ENCODE data around the gene SLC20A1.
"Not testable (repeated sequence)": the region's sequence is repeated elsewhere in the genome, so short reads cannot be mapped to it uniquely, and the experiment has no call there.

SLC20A1 gene

DNA sequence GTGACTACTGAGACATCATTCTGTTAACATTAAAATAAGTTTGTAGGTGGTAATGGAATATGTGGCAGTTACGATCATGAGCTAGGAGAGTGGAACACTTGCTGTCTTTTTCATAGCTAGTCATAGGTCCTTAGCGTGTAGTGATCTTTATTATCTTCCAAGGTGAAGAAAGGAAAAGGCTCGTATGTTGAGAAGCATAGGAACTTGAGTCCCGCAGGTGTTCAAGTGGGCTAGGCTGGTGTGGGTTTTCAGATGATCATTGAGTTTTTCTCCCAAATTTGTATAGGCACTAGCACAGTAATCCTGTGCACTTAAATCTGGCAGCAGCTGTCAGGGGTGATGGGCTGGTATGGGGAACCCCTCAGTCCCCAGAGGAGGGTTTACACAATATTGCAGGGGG is 10.9 kb downstream of the SLC20A1 start:
- no peak for DNase-seq

DNA sequence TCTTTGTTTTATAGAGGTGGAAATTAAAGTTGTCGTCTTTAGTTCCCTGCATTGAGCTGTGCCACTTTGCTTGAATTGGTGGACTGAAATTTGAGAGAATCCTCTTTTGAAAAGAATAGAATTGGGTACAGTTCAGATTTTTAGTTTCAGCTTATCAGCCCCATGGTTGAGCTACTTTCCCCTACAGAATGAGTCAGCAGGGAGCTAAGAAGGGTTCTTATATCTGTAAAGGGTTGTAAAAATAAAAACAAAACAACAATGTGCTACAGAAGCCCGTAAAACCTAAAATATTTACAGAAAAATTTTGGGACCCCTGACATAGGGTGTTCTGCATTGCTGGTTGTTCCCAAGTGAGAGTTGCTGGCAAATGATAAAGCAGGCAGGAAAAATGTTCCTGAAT is 12.6 kb downstream of the SLC20A1 start:
- no peak for DNase-seq

DNA sequence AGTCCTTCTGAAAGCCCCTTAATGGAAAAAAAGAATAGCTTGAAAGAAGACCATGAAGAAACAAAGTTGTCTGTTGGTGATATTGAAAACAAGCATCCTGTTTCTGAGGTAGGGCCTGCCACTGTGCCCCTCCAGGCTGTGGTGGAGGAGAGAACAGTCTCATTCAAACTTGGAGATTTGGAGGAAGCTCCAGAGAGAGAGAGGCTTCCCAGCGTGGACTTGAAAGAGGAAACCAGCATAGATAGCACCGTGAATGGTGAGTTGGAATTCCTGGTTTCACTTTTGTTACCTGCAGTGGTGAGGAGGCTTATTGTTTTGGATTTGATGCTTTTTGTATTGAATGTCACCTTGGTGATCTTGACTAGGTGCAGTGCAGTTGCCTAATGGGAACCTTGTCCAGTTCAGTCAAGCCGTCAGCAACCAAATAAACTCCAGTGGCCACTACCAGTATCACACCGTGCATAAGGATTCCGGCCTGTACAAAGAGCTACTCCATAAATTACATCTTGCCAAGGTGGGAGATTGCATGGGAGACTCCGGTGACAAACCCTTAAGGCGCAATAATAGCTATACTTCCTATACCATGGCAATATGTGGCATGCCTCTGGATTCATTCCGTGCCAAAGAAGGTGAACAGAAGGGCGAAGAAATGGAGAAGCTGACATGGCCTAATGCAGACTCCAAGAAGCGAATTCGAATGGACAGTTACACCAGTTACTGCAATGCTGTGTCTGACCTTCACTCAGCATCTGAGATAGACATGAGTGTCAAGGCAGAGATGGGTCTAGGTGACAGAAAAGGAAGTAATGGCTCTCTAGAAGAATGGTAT is 13.3 kb downstream of the SLC20A1 start:
- DNase-seq = no peak

DNA sequence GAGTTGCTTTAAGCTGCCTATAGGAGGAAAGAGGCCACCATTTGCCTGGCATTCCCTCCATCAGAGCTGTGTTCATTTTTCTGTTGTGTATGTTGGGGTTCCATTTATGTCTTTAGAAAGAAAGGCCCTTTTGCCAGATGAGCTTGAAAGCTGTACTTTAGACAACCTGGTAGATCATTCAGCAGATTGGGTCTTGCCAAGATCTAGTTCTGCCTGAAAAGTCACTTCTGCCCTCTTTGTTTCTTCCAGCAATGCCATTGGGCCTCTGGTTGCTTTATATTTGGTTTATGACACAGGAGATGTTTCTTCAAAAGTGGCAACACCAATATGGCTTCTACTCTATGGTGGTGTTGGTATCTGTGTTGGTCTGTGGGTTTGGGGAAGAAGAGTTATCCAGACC is 14.4 kb downstream of the SLC20A1 start:
- no peak for DNase-seq

DNA sequence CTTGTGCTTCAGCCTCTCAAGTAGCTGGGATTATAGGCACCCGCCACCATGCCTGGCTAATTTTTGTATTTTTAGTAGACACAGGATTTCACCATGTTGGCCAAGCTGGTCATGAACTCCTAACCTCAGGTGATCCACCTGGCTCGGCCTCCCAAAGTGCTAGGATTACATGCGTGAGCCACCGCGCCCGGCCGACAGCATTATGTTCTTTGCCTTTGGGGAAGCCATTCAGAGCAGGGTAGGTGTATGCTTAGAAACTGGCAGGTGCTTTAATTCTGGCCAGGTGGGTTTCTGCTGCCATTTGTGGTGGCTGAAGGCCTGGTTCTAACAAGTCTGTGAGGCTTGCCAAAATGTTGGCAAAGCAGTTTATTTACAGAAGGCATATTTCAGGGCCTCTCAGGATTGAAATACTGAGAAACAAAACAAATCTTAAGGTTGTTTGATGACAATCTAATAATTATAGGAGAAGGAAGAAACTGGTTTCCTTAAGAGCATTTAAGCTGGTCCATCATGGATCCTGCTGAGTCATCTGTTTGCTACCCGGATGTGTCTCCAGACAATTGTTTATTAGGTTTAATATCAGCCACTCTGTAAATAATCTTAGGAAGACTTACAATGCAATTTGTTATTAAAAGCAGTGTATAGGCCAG is 16.0 kb downstream of the SLC20A1 start:
- peak; percentile 2 for DNase-seq

DNA sequence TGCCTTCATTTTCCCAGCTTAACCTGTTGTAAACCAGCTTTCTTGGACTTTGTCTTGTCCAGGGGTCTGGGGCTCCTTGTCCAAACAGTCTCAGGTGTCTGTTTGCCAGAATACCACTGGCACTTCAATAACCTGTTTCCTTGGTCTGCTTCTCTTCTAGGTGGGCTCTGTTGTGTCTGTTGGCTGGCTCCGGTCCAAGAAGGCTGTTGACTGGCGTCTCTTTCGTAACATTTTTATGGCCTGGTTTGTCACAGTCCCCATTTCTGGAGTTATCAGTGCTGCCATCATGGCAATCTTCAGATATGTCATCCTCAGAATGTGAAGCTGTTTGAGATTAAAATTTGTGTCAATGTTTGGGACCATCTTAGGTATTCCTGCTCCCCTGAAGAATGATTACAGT is 17.0 kb downstream of the SLC20A1 start:
- no peak for DNase-seq

DNA sequence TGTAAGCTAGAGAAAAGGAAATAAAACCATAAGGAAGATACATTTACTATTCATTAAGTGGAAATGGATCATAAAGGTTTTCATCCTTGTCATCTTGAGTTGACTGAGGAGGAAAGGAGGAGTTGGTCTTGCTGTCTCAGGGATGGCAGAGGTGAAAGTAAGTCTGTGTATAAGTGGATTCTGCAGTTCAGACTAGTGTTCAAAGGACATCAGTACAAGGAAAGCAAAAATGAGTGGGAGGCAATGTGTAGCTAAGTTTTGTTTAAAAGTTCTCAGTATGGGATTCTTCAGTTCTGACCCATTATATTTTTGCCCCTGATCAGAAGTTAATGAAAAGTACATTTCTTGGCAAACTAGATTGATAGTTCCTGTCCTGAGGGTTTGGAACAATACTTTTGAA is 18.9 kb downstream of the SLC20A1 start:
- no peak for DNase-seq

DNA sequence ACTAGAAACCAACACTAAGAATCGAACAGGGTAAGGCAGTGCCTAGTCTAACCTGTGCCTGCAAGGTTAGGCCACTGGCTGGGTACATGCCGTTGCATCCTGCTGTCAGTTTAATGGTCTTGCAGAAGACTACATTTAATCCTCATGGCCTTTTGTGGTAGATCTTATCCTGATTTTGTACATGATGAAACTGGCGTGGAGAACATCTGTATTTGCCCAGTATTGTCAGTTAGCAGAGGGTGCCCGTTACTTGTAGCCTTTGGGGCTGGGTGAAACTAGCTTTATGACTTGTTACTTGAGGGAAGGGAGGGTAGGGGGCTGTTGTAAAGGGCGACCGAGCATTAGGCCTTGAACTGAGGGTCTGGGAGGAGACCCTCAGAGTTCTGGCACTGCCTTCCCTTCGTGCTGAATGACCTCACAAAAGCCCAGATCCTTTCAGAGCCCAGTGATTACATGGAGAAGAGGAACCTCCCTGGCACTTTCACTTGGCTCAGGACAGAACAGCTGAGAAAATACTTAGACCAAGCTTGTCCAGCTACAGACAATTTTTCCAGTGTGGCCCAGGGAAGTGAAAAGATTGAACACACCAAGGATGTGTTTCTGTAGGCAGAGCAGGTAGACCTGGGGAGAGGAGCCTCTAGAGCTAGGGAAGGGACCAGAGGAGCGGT is 19.5 kb downstream of the SLC20A1 start:
- DNase-seq = no peak

DNA sequence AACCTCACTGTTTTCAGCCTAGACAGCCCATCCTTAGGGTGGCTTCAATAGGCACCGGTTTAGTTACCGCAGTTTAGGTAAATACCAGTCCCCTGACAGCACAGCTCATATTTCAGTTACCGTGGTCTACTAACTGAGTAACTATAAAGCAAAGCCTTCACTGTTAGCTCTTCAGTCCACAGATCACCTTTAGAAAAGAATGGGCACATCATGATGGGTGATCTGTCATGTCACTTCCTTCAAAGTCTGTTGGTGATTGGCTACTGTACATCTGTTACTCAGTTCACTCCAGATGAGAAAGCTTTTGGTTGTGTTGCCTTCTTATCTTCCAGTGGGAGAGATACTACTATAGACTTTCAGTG is 21.0 kb downstream of the SLC20A1 start:
- no peak for DNase-seq

DNA sequence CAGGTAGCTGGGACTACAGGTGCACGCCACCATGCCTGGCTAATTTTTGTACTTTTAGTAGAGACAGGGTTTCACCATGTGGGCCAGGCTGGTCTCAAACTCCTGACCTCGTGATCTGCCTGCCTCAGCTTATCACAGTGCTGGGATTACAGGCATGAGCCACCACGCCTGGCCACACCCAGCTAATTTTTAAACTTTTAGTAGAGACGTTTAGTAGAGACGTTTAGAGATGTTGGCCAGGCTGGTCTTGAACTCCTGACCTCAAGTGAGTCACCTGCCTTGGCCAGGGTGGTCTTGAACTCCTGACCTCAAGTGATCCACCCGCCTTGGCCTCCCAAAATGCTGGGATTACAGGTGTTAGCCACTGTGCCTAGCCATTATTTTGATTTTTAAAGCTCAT is 21.8 kb downstream of the SLC20A1 start:
- not testable (repeated sequence) for DNase-seq

DNA sequence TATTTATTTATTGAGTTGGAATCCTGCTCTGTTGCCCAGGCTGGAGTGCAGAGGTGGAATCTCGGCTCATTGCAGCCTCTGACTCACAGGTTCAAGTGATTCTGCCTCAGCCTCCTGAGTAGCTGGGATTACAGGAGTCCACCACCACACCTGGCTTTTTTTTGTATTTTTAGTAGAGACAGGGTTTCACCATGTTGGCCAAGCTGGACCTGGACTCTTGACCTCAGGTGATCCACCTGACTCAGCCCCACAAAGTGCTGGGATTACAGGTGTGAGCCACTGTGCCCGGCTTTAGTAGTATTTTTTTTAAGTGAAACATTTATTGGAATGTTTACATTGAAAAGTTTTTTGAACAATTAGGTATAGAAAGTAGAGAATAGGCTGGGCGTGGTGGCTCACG is 23.9 kb downstream of the SLC20A1 start:
- no peak for DNase-seq

DNA sequence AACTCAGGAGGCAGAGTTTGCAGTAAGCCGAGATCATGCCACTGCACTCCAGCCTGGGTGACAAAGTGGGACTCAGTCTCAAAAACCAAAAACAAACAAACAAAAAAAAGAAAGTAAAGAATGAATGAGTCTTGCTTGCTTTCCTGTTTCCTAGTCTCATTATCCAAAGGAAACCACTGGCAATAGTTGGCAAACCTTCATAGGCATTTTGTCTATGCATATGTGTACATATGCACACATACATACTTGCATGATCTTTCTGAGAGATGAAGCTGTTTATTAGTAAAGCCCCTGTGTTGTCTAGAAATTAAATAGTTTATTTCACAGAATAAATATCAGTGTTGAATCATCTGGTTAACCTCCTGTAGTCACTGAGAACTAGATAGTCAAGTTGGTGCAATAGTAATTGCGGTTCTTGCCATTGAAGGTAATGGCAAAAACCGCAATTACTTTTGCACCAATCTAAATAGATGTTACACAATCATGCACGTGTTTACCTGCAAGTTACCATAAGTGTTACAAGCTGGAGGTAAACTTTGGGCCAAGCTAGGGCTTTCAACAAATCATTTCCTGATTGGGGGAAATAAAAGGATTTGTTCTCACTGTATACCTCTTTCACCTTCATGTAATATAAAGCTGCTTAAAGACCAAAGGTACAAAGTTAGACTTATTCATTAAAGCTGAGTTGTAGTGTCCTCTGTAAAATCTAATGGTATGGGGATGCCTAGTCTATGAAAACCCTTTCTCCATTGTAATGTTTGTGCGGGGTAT is 24.7 kb downstream of the SLC20A1 start:
- DNase-seq = no peak

DNA sequence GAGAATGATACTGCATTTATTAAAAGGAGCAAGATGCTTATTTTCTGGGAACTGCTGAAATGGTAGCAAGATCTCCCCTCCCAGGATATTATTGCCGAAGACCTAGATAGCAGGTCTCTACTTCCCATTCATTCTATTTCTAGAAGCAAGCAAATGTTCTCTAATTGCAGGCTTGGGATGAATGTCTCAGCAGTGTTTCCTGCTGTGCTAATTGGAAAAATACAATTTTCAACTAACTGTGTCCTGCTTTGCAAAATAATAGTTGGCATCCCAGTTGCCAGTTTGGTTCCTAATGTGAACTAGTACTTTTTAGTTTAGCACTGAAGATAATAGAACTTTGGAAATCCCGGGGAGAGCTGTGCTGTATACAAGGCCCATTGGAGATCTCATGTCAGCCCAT is 26.1 kb downstream of the SLC20A1 start:
- DNase-seq = no peak

DNA sequence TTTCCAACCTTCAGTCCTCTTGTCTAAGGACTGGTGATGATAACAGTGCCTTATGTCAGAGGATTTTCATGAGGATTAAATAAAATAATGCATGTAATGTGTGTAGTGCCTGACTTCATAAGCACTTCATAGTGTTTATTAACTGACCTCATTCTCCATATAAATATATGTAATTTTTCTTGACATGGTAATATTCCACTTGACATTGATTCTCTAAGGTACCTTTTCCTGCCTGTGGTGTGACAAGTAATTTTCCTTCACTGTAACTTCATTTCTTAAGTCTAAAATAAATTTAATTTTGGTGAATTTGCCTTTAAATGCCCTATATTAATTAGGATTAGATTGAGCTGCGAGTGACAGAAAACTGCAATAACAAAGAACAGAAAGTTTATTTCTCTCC is 27.3 kb downstream of the SLC20A1 start:
- no peak for DNase-seq

DNA sequence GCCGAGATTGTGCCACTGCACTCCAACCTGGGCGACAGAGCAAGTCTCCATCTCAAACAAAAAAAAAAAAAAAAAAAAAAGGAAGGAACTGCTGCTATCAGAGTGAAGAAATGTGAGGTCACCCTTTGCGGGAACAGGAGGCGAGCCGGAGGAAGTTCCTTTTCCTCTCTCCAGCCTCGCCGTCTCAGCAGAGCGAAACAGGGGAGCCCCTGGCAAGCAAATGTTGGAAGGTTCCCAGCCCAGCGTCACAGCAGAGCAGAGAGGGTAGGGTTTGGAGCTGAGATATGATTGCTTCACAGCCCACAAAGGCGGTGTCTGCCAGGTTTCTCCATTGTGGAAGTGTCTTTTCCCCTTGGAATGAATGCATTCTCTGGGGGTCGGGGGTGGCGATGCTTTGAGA is 28.5 kb downstream of the SLC20A1 start:
- no peak for DNase-seq

DNA sequence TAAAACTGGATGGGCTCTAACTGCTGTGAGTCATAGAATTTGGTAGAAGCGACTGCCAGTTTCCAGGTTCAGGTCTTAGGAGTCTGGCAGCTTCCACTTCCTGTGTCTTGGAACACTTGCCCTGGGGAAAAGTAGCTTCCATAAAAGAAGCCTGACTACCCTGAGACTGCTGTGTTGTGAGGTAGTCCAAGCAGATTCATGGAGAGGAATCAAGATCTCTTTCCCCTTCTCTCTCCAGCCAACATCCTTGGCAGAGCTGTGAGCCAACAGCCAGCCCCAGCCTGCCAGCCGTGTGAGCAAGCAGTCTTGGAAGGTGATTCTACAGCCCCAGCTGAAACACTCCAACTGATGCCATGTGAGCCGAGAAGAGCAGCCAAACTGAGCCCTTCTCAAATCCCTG is 33.7 kb downstream of the SLC20A1 start:
- no peak for DNase-seq

DNA sequence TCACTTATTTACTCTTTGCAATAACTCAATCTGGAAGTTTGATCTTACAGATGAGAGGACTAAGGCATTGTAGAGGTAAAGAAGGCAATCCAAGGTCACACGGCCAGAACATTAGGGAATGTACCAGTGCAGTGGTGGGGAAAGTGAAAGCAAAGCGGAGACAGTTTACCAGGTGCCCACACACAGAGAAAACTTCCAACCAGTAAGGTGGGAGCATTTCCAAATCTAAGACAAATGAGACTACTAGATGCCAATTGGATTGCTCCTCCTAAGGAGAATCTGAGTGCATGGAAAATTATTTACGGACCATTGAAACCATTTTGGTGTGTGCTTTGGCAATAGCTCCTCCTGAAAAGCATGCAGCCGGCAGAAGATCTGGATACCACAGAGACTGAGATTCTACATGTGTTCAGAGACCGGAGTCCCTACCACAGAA is 34.9 kb downstream of the SLC20A1 start:
- no peak for DNase-seq

DNA sequence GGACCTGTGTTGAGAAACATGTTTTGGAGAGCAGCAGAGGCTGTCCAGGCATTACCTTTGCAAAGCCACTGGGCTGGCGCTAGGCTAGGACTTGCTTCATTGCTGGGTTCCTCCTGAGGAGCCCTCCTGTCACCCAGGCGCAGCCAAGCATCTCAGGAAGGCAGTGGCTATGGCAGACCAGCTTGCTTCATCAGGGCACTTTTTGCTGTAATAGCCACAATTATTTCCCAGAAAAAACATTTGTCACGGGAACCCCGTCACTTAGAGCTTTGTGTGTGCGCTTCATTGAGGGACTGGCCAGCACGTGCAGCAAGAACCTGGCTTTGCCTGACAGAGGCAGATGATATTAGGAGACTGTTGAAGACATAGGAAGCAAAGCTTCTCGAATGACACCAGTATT is 36.4 kb downstream of the SLC20A1 start:
- no peak for DNase-seq

DNA sequence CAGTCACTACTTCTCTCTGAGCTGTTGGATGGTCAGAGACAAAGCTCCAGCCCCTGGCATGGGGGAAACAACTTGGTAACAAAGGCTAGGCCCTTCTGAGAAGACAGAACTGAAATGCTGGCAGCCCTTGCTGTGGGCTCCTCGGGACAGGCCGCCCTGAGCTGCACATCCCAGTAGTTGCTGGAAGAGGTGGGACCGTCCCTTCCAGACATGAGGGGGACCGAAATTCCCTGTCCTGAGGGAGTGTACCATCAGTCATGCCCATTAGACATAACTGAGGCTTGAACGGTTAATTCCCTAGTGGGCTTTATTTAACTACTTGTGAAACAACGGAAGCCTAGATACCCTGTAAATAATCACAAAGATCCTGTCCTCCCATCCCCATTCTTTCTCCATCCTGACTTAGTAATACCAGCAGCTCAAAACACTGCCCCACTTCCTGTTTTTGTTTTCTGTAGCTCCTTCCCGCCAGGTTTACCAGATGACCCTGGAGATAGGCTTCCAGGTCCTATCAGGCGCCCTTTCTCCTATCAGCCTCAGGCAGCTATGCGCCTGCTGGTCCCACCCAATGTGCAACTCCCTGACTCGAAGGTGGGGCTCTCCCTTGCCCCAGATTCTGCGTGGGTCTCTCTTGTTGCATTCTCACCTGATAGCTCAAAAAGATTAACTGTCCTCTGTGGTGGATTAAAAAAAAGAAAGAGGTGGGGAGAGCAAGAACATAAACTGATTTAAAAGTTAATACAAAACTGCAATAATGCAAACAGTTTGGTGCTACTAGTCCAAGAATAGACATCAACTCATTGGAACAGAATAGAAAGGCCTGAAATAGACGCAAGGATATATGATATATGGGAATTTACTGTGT is 38.0 kb downstream of the SLC20A1 start:
- DNase-seq = no peak

DNA sequence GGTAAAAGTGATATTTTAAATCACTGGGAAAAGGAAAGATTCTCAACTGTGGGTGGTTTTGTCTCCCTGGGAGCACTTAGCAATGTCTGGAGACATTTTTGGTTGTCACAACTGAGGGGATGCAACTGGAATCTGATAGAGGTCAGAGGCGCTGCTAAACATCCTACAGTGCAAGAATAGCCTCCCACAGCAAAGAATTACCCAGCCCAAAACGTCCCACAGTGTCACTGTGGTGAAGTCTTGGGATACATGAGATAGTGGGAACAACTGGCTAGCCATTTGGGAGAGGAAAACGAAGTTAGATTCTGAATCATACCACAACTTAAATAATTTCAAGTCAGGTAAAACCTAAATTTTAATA is 38.7 kb downstream of the SLC20A1 start:
- no peak for DNase-seq

DNA sequence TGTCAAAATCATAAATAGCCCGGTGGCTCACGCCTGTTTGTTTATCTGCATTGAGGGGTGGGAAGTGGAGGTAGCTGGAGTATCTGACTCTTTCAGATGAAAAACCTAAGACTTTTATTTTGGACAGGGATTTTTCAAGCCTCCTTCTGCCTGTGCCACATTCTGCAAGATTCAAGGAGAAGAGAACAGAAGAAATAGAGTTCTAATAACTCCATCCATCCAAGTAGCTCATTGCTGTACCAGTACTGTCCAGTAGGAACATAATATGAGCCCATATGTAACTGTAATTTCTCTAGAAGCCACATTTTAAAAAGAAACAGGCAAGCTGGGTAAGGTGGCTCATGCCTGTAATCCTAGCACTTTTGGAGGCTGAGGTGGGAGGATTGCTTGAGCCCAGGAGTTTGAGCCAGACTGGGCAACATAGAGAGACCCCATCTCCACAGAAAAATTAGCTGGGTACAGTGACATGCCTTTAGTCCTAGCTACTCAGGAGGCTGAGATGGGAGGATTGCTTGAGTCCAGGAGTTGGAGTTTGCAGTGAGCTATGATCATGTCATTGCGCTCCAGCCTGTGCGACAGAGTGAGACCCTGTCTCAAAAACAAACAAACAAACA is 39.6 kb downstream of the SLC20A1 start:
- DNase-seq = no peak

Data from DMS153 (cell line).